ENCODE measurements around the gene SLC43A2.

DNA sequence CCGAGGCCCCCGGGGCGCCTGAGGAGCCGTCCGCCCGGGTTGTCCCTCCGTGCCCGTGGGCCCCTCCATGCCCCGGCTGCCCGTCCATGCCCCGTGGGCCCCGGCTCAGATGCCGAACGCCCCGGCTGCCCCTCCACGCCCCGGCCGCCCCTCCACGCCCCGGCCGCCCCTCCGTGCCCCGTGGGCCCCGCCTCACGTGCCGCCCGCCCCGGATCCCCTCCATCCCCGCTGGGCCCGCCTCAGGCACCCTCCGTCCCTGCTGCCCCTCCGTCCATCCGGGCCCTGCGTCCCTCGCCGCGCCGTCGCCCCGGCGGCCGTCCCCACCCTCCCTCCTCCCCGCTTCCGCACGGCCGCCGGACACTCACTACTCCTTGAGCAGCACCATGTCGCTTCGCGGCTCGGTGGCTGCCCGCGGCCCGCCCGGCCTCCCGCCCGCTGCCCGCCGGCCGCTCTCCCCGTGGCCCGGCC lies 66.4 kb downstream of the SLC43A2 start:
- TF ChIP-seq, protein P1, sequence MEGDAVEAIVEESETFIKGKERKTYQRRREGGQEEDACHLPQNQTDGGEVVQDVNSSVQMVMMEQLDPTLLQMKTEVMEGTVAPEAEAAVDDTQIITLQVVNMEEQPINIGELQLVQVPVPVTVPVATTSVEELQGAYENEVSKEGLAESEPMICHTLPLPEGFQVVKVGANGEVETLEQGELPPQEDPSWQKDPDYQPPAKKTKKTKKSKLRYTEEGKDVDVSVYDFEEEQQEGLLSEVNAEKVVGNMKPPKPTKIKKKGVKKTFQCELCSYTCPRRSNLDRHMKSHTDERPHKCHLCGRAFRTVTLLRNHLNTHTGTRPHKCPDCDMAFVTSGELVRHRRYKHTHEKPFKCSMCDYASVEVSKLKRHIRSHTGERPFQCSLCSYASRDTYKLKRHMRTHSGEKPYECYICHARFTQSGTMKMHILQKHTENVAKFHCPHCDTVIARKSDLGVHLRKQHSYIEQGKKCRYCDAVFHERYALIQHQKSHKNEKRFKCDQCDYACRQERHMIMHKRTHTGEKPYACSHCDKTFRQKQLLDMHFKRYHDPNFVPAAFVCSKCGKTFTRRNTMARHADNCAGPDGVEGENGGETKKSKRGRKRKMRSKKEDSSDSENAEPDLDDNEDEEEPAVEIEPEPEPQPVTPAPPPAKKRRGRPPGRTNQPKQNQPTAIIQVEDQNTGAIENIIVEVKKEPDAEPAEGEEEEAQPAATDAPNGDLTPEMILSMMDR (IDR thresholded peaks at IDR 0.05 in 2 of 3, conservative IDR thresholded peaks at IDR 0.05 in 1 of 3; ENCODE audit: borderline replicate concordance in 1 of 3, insufficient read depth in 1 of 3, low read depth in 2 of 3, low read length in 2 of 3), result no peak
- TF ChIP-seq, protein P2, sequence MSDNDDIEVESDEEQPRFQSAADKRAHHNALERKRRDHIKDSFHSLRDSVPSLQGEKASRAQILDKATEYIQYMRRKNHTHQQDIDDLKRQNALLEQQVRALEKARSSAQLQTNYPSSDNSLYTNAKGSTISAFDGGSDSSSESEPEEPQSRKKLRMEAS (IDR thresholded peaks at IDR 0.05), result no peak
- TF ChIP-seq EZH2phosphoT487 (IDR thresholded peaks at IDR 0.05; ENCODE audit: borderline replicate concordance) (no peak), RAD21 (IDR thresholded peaks at IDR 0.05; ENCODE audit: low read depth) (no peak), ZNF274 (IDR thresholded peaks at IDR 0.05; ENCODE audit: low read depth, low read length) (no peak), TCF7L2 (IDR thresholded peaks at IDR 0.05; ENCODE audit: borderline replicate concordance, extremely low read depth, insufficient read depth, insufficient read length) (no peak), ELF1 (IDR thresholded peaks at IDR 0.05; ENCODE audit: borderline replicate concordance, low read depth) (no peak), POLR2A (IDR thresholded peaks at IDR 0.05; ENCODE audit: borderline replicate concordance, extremely low read depth, insufficient read depth, insufficient read length) (no peak), ZFX (IDR thresholded peaks at IDR 0.05) (peak; percentile 86; the same call in 1 of the 2 replicates)
- TF ChIP-seq, protein P3, sequence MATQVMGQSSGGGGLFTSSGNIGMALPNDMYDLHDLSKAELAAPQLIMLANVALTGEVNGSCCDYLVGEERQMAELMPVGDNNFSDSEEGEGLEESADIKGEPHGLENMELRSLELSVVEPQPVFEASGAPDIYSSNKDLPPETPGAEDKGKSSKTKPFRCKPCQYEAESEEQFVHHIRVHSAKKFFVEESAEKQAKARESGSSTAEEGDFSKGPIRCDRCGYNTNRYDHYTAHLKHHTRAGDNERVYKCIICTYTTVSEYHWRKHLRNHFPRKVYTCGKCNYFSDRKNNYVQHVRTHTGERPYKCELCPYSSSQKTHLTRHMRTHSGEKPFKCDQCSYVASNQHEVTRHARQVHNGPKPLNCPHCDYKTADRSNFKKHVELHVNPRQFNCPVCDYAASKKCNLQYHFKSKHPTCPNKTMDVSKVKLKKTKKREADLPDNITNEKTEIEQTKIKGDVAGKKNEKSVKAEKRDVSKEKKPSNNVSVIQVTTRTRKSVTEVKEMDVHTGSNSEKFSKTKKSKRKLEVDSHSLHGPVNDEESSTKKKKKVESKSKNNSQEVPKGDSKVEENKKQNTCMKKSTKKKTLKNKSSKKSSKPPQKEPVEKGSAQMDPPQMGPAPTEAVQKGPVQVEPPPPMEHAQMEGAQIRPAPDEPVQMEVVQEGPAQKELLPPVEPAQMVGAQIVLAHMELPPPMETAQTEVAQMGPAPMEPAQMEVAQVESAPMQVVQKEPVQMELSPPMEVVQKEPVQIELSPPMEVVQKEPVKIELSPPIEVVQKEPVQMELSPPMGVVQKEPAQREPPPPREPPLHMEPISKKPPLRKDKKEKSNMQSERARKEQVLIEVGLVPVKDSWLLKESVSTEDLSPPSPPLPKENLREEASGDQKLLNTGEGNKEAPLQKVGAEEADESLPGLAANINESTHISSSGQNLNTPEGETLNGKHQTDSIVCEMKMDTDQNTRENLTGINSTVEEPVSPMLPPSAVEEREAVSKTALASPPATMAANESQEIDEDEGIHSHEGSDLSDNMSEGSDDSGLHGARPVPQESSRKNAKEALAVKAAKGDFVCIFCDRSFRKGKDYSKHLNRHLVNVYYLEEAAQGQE (IDR thresholded peaks at IDR 0.05; ENCODE audit: low read depth), result no peak
